ENCODE results near the gene APPBP2.
"Not testable (repeated sequence)": the region's sequence is repeated elsewhere in the genome, so short reads cannot be mapped to it uniquely, and the experiment has no call there.

Gene APPBP2, protein sequence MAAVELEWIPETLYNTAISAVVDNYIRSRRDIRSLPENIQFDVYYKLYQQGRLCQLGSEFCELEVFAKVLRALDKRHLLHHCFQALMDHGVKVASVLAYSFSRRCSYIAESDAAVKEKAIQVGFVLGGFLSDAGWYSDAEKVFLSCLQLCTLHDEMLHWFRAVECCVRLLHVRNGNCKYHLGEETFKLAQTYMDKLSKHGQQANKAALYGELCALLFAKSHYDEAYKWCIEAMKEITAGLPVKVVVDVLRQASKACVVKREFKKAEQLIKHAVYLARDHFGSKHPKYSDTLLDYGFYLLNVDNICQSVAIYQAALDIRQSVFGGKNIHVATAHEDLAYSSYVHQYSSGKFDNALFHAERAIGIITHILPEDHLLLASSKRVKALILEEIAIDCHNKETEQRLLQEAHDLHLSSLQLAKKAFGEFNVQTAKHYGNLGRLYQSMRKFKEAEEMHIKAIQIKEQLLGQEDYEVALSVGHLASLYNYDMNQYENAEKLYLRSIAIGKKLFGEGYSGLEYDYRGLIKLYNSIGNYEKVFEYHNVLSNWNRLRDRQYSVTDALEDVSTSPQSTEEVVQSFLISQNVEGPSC

DNA sequence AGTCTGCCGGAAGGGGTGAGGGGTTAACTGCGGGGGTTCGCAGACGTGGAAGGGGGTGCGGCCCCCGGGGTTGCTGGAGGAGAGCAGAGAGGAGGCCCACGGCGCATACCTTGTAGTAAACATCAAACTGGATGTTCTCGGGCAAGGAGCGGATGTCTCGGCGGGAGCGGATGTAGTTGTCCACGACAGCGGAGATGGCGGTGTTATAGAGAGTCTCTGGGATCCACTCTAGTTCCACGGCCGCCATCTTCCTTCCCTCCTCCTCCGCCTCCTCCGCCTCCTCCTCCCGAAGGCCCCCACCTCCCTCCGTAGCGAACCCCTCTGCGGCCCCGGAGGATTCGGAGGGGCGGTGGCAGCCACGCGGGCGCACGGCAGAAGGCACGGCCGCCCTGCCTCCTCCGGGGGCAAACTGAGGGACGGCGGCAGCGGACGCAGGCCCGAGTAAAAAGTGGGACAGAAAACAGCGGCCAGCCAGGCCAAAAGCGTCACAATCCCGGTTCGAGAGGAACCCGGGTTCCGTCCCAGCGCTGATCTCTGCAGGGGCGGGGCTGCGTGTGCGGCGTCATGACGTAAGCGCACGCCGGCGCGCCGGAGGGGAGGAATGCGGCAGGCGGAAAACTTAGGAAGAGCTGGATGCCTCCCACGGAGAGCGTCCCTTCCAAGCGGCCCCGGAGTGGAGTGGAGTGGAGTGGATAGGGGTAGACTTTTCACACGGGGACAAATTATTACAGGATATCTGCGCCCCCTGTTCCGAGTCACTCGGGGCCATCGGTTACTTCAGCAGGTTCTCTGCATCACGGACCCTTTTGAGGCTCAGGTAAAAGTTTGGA lies at the start of gene APPBP2:
Gene APPBP2, minus strand, starts transcription at position 558 of the 830 bp plus-strand sequence. Its CDS starts 311 bp downstream, at position 247.
- peak; percentile 98 for DNase-seq

DNA sequence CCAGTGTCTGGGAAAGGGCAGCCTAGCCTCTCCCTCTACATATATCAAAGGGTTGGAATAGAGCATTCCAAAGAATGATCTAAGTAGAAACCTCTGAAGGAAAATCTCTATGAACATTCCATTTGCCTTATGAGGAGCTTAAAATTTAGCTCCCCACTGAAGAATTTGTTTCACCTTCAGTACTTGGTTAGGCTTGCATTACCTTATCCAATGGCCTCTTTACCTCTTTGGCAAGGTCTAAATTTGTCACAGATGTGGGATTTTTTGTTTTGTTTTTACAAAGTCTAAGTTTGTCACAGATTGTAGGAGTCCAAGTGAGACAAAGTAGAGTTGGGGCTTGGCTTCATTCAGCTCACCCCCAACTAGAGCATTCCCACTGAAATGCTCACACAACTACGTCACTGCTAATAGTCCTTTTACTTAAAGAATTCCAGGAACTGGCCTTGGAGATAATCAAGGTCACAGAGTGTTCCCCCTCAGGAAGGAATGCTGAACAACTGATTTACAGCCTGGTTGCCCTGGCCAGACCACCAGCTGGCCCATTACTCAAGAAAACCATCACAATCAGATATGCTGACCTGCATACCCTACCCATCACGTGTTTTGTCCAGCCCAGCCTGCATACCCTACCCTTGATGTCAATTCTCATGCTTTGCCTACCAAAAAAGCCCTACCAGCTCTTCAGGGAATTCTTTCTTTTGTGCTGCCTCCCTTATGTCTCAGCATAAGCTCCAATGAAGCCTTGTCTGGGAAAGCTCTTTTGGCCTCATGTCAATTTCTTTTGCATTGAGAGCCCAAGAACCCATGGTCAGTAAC lies 47.4 kb upstream of the APPBP2 start:
- DNase-seq: no peak

DNA sequence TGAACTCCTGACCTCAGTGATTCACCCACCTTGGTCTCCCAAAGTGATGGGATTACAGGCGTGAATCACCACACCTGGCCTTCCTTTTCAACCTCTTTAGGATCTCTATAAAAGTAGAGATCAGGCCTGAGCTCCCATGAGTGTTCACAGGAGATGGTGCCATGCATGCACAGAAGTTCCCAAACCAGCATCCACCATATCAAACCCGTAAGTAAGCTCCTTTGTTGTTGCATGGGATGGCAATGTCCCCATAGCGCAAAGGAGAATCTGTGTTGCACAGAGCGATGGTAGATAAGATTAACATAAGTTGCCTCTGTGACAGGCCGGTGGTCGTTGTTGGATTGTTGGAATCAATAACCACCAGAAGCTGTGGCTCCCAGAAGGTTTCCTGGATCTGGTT lies 39.2 kb upstream of the APPBP2 start:
- DNase-seq: no peak

DNA sequence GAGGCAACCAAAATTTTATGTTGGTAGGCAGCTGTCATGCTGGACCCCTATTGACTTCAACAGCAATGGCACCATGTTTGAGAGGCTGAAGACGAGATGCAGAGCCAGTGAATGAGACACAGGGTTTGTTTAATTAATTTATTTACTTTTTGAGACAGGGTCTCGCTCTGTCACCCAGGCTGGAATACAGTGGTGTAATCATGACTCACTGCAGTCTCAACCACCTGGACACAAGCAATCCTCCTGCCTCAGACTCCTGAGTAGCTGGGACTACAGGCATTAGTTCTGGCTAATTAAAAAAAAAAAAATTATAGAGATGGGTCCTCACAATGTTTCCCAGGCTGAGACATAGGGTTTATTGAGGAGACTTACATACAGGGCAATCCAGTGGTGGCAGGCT lies 37.7 kb upstream of the APPBP2 start:
- no peak for DNase-seq

DNA sequence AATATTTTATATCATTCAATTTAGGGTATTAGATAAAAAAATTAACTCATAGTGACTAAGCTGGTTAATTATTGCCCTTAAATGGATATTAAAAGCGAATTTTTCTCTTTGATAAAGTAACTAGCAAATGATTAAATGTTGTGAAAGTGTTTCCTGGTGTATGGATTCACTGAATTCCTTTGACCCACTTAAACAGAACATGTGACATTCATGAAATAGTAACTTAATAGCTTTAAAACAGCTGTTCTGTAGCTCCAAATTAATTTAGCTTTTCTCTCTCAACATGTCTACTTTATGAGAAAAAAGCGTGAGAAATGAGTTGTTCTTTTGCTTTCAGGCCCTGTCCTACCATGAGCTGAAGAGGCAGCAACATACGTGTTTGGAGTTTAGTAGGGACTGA lies 36.4 kb upstream of the APPBP2 start:
- DNase-seq: no peak

DNA sequence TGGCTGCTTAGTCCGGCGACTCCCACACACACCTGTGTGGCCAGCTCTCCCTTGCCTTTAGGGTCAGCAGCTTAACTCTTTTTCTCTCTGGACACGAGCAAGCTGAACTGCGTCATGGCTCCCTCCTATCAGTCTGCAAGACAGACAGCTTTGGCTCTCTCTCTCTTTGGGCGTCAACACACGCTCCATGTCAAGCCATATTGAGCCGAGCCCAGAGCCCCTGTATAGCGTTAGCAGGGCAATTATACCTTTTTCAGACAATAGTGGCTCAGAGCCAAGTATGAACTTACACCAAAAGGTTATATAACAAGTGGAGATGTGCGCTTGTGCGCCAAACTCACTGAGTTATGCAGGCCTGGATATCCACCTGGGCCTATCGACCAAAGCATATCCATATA lies 34.8 kb upstream of the APPBP2 start:
- DNase-seq: no peak

DNA sequence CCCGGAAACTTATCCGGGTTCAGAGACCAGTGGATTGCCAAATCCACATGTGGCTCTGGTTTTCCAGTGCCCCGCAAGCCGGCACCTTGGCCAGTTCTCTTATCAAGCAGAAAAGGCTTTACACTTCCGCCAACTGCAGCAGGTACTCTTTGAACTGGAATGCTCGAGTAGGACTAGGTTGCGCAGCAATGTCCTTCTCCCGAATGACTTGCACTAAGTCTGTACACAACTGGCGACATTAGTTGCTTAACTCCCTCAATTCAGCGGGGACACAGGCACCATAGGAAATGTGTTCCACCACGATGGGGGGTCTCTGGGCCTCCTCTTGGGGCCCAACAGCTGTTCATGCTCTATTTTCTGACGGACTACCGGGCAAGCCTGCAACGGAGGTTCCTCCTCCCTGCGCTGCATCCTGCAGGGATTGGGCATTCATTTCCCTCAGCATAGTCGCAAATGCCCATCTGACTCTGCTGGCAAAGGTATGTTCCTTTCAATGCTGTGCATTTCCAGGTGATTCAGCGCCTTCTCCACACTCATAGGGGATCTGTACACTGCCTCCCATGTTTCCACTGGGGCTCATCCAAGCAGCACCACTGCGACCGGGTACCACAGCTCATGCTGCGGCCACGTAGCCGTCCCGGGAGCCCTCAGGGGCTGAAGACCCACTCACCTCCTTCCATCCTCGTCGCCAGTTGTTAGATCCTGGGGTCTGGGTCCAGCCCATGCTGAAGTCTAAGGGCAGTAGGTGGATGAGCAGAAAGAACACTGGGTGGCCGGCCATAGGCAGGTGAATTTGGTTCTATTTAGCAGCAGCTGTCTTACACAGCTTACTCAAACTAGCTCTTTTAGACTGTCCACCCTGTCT lies 34.2 kb upstream of the APPBP2 start:
- no peak for DNase-seq

DNA sequence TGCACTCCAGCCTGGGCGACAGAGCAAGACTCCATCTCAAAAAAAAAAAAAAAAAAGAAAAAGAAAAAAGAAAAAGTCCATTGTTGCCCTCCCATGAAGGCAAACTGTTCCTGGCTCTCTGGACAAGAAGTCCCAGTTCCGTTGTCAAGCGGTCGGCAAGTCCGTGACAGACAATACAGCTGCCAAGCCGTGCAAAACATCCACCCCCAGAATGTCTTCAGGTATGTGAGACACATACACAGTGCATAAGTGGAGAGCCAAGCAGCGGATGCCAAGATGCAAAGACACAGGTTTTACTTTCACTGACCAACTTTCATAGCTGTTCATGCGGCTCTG lies 33.6 kb upstream of the APPBP2 start:
- no peak for DNase-seq

DNA sequence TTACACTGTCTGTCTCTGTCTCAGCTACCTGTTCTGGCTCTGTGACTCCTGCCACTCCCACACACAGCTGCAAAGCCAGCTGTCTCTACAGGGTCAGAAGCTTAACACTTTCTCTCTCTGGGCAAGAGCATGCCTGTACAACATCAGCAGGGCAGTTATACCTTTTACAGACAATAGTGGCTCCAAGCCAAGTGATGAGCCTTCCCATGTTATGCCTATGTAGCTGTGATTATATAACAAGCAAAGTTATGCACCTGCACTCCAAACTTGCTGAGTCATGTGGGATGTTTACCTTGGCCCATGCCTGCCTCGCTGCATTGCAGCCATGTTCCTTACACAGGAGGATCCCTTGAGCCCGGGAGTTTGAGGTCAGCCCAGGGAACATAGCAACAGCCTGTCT lies 31.8 kb upstream of the APPBP2 start:
- peak; percentile 10 for DNase-seq

DNA sequence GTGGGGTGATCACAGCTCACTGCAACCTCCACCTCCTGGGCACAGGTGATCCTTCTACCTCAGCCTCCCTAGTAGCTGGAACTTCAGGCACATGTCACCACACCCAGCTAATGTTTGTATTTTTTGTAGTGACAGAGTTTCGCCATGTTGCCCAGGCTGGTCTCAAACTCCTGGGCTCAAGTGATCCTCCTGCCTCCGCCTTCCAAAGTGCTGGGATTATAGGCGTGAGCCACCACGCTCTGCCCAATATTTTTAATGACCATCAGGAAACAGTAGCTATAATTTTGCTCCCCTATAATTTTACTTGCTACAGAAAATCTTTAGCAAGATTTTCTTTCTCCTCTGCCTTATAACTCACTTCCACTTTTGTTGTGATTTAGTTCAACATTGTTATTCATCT lies 29.7 kb upstream of the APPBP2 start:
- no peak for DNase-seq

DNA sequence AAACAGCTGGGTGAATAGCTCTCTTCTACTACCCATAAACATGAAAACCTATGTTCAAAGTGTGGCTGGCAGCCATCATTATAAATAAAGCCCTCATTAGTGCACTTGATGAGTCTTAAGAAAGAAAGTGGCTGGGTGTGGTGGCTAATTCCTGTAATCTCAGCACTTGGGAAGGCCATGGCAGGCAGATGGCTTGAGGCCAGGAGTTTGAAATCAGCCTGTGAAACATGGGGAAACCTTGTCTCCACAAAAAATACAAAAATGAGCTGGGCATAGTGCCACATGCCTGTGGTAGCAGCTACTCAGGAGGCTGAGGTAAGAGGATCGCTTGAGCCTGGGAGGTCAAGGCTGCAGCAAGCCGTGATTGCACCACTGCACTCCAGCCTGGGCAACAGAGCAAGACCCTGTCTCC lies 28.3 kb upstream of the APPBP2 start:
- peak; percentile 3 for DNase-seq

DNA sequence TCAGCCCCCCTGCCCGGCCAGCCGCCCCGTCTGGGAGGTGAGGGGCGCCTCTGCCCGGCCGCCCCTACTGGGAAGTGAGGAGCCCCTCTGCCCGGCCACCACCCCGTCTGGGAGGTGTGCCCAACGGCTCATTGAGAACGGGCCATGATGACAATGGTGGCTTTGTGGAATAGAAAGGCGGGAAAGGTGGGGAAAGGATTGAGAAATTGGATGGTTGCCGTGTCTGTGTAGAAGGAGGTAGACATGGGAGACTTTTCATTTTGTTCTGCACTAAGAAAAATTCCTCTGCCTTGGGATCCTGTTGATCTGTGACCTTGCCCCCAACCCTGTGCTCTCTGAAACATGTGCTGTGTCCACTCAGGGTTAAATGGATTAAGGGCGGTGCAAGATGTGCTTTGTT lies 26.2 kb upstream of the APPBP2 start:
- DNase-seq: not testable (repeated sequence)

DNA sequence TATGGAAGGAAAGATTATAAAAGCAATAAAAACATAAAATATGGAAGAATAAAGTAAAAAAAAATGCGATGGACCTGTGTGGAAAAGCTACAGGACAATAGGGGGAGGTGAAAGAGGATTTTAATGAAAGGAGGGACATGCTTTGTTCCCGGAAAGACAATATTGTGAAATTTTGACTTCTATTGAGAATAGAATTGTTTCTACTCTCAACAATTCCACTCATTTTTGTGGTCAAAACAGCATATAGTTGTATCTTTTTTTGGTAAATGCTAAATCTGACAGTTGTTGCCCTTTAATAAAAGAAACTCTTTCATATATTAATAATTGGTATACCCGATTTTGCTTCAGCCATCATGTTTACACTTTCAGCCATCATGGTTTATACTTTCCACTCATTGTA lies 22.9 kb upstream of the APPBP2 start:
- no peak for DNase-seq

DNA sequence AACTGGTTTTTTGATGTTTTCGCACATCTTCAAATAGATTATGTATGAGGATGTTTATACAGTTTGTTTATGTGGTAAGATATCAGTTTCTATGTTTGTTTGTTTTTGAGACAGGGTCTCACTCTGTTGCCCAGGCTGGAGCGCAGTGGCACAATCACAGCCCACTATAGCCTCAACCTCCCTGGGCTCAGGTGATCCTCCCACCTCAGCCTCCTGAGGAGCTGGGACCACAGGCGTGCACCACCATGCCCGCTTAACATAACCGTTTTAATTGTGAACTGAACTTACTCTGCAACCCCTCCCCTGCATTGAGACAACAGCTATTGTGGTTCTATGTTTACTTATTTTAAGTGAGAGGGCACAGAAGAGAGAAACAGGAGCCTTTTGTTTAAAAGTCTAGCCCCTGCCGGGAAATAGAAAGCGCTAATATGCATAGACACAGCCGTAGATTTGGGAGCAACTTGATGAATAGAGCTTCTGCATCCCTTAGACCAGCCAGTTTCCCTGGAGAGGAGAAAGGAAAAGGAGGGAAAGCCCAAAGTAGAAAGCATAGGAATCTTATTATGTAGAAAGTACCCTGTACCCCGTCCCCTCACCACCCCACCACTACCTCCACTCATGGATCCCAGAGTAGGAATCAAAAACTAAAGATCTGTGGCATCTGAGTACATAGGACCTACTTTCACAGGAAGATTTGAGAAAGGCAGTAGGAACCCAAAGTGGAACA lies 19.6 kb upstream of the APPBP2 start:
- DNase-seq: no peak

DNA sequence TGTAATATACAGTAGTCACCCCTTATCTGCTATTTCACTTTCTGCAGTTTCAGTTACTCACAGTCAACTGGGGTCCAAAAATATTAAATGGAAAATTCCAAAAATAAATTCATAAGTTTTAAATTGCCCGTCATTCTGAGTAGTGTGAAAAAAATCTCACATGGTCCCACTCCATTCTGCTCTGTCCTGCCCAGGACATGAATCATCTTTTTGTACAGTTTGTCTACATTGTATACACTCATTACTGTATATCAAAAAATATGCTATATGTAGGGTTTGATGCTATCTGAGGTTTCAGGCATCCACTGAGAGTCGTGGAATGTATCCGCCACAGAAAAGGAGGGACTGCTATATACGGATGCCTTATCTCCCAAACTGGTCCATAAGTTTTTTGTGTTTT lies 16.0 kb upstream of the APPBP2 start:
- no peak for DNase-seq

DNA sequence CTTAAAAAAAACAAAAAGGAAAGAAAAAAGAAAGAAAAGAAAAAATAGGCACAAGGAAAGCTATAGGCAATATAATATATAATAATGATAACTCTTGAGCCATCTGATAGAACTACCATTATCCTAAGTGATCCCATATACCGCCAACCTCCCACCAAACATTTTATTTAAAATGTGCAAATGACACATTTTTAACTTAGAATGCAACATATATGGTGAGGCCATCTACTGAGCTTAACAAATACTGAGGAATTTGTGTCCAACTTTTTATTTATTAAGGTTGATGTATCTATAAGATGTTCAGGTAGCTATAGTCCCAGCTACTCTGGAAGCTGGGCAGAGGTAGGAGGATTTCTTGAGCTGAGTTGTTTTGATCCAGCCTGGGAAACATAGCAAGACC lies 14.4 kb upstream of the APPBP2 start:
- DNase-seq: no peak

DNA sequence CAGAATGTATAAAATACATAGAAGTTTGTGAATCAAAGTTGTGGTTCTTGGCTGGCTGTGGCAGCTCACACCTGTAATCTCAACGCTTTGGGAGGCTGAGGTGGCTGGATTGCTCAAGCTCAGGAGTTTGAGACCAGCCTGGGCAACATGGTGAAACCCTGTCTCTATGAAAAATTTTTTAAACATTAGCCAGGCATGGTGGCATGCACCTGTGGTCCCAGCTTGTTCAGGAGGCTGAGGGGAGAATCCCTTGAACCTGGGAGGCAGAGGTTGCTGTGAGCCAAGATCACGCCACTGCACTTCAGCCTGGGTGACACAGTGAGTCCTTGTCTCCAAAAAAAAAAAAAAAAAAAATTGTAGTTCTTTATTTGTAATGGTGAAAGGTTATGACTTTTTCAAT lies 13.8 kb upstream of the APPBP2 start:
- DNase-seq: no peak

DNA sequence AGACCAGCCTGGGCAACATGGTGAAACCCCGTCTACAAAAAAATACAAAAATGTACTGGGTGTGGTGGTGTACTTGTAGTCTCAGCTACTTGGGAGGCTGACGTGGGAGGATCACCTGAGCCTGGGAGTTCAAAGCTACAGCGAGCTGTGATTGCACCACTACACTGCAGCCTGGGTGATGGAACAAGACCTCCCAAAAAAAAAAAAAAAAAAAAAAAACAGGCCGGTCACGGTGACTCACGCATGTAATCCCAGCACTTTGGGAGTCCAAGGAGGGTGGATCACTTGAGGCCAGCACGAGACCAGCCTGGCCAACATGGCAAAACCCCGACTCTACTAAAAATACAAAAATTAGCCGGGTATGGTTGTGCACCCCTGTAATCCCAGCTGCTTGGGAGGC lies 12.7 kb upstream of the APPBP2 start:
- DNase-seq: no peak

DNA sequence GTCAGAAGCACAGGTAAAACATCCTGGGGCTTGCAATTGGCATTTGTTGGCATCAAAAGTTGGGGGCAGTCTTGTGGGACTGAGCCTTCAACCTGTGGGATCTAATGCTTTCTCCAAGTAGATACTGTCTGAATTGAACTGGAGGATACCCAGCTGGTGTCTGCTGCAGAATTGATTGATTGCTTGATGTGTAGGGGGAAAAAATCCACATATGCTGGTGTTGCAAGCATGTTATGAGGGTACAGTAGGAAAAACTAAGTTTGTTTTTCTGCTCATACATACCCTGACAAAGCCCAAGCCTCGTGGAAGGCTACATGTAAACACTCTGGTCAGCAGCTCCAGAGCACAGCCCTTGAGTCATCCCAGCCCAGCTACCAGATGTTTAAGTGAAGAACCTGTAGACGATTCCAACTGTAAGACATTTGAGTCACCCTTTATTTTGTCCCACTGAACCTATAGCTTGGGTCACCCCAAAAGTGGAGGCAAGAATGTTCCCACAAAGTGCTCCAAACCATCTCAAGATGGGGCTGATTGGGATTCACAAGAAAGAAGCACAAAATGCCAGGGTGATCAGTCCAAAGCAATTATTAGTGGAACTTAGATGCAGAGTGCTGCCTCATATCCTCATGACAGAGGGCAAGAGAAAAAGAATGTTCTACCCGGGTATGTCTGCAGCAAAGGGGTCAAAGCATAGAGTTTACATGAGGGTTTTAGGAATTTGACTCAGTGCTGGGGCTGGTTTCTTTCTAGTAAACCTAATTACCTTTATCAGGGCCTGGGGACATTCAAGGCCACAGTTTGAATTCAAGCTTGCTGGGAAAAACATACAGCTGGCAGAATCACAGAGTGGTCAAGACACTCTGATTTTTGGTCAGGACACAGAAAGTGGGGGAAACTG lies 9.6 kb upstream of the APPBP2 start:
- no peak for DNase-seq

DNA sequence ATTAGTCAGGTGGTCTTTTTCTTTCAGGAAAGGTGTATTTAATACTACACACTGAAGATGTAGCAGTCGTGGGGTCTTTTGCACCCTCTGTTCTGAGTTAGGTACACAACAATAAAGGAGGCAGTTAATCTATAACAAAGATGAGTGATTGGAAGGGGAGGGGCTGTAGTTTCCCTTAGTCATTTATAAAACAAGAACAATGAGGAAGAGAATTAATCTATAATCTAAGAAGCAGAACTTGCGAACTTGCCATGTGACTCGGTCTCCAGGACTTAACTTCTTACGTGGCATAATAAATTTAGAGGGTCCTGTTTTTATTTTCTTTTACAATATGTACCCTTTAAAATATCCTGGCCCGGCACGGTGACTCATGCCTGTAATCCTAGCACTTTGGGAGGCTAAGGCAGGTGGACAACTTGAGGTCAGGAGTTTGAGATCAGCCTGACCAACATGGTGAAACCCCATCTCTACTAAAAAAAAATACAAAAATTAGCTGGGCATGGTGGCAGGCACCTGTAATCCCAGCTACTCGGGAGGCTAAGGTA lies 8.6 kb upstream of the APPBP2 start:
- DNase-seq: no peak
